ENCODE data around the gene CENPF. TPM values are rescaled to one million over a fixed set of nuclear protein-coding genes. Genes with fewer than 3 reads are reported as not detected.
"Not testable (repeated sequence)": the region's sequence is repeated elsewhere in the genome, so short reads cannot be mapped to it uniquely, and the experiment has no call there.

CENPF gene
- total and polyA plus RNA-seq, 11 donors, result 0.04 to 8.8 (median 0.70) TPM

- Histone ChIP-seq H3K4me1 (peaks cover 0 to 4% (median 0%) of the 10 kb centered on the region in 12 donors), H3K4me3 (no peak overlapping the region), H3K9me3 (no peaks in the 10 kb centered on the region), H3K27ac (no peak overlapping the region), H3K27me3 (no peaks in the 10 kb centered on the region), H3K36me3 (no peaks in the 10 kb centered on the region)
- ATAC-seq (no peak), DNase-seq (peak in 2 of 5 donors; percentile 33 to 53)
- TF ChIP-seq POLR2A (IDR thresholded peaks at IDR 0.05) (no peak), CTCF (IDR thresholded peaks at IDR 0.05) (no peak)
- intact Hi-C loops (cut with DNase I), result no loop called here
- 23 to 40% (median 26%) methylated on average over 2 of the region's 2 CpGs for WGBS, 4 donors
Measured at GRCh38 chr1:214670098-214670497, 67.1 kb downstream of the CENPF start.

GRCh38 chr1:214673029-214673428 is 70.0 kb downstream of the CENPF start:
- H3K4me1 ChIP-seq; DNase-seq; H3K27ac ChIP-seq; intact Hi-C loops (cut with DNase I); H3K36me3 ChIP-seq; ATAC-seq; H3K27me3 ChIP-seq; H3K9me3 ChIP-seq: not testable (repeated sequence)
- H3K4me3 ChIP-seq, result peak overlapping the region in 1 of 12 donors; percentile 13
- 84 to 100% (median 90%) methylated on average over 1 to 27 of the region's 29 CpGs for WGBS, 4 donors

- WGBS, 4 donors, result 82 to 94% (median 92%) methylated on average over 8 of the region's 8 CpGs
- TF ChIP-seq POLR2A (IDR thresholded peaks at IDR 0.05) (no peak), CTCF (IDR thresholded peaks at IDR 0.05) (no peak)
- Histone ChIP-seq H3K27ac (no peak overlapping the region), H3K27me3 (no peaks in the 10 kb centered on the region), H3K4me3 (peak overlapping the region in 1 of 12 donors; percentile 13), H3K4me1 (peaks cover 0 to 4% (median 0%) of the 10 kb centered on the region in 12 donors), H3K36me3 (no peaks in the 10 kb centered on the region), H3K9me3 (no peaks in the 10 kb centered on the region)
- DNase-seq, result no peak
- no peak for ATAC-seq
- intact Hi-C loops (cut with DNase I), result no loop called here
Measured at GRCh38 chr1:214673576-214673975, 70.6 kb downstream of the CENPF start.

- ATAC-seq; H3K9me3 ChIP-seq; H3K36me3 ChIP-seq; H3K27me3 ChIP-seq; intact Hi-C loops (cut with DNase I); H3K4me3 ChIP-seq; H3K4me1 ChIP-seq; DNase-seq; H3K27ac ChIP-seq: not testable (repeated sequence)
- 92 to 100% (median 96%) methylated on average over 1 of the region's 1 CpG for WGBS, 4 donors
Measured at GRCh38 chr1:214675524-214675923, 72.5 kb downstream of the CENPF start.

GRCh38 chr1:214676747-214677146 is 73.8 kb downstream of the CENPF start:
- Histone ChIP-seq H3K27me3 (peaks cover 0 to 6% (median 0%) of the 10 kb centered on the region in 9 donors), H3K4me3 (no peak overlapping the region), H3K36me3 (no peaks in the 10 kb centered on the region), H3K4me1 (no peaks in the 10 kb centered on the region), H3K27ac (no peak overlapping the region), H3K9me3 (no peaks in the 10 kb centered on the region)
- WGBS, 4 donors, result 72 to 81% (median 77%) methylated on average over 4 of the region's 4 CpGs
- intact Hi-C loops (cut with DNase I), result no loop called here
- DNase-seq, result no peak
- ATAC-seq, result no peak
- TF ChIP-seq POLR2A (IDR thresholded peaks at IDR 0.05), result no peak
- TF ChIP-seq CTCF (IDR thresholded peaks at IDR 0.05), result no peak

Data from heart left ventricle (tissue), 16 donors.